Hepatocyte (in vitro differentiated cells): ENCODE measurements around the gene COX7A2L.

Experiments used
- CTCF ChIP-seq: fragments of 200-600 bp; sonication (generic); IDR thresholded peaks from 2 replicates; pipeline ENCODE4 v1.5.1; 2016; ENCODE audit warnings: antibody characterized with exemption, mild to moderate bottlenecking; ENCODE audit not compliant: poor library complexity
- EZH2 ChIP-seq: fragments of 200-600 bp; sonication (generic); IDR thresholded peaks from 2 replicates; pipeline ENCODE4 v1.6.1; 2016; ENCODE audit warnings: antibody characterized with exemption, mild to moderate bottlenecking, borderline replicate concordance
- EZH2phosphoT487 ChIP-seq: fragments of 200-600 bp; sonication (generic); IDR thresholded peaks from one replicate; pipeline ENCODE4 v1.6.1; 2018; ENCODE audit warnings: antibody characterized with exemption, mild to moderate bottlenecking, low read depth, moderate library complexity; ENCODE audit not compliant: unreplicated experiment, severe bottlenecking

DNA sequence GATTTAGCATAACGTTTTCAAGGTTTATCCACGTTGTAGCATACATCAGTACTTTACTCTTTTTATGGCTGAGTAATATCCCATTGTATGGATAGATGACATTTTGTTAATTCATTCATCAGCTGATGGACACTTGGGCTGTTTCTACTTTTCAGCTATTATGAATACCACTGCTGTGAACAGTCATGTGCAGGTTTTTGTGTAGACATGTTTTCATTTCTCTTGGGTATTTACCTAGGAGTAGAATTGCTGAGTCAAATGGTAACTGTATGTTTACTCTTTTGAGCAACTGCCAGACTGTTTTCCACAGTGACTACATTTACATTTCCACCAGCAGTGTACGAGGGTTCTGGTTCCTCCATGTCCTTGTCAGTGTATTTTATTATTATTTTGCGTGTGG is 33.9 kb downstream of the COX7A2L start:
- TF ChIP-seq CTCF: no peak
- no peak for TF ChIP-seq EZH2
- TF ChIP-seq EZH2phosphoT487: no peak
